Activated CD8-positive, alpha-beta T cell treated with anti-CD3 and anti-CD28 coated beads for 36 hours (primary cell): ENCODE results near the gene SLC8A1. TPM values are rescaled to one million over a fixed set of nuclear protein-coding genes. Genes with fewer than 3 reads are reported as not detected.

Experiments used
- ATAC-seq: fragments of 200-7000 bp; cut with Tn5 transposase; one replicate; pipeline ENCODE4 v1.10.0; 2021; ENCODE audit warnings: mild to moderate bottlenecking, moderate library complexity
- CTCF ChIA-PET: fragments of 350-600 bp; sonication (Branson Sonifier 250); formaldehyde crosslinking; loops from one replicate; lab custom pipeline; 2021; ENCODE audit warnings: antibody characterized with exemption; lab: Charles Lee
- POLR2A ChIA-PET: fragments of 350-600 bp; sonication (Branson Sonifier 250); formaldehyde crosslinking; loops from one replicate; lab custom pipeline; 2021; ENCODE audit warnings: antibody characterized with exemption; lab: Charles Lee
- DNase-seq: peaks from one replicate; pipeline ENCODE4 v3.0.0-alpha.2; 2020
- H3K27ac Mint-ChIP-seq: one replicate; pipeline ENCODE4 v1.8.0; 2021; ENCODE audit warnings: mild to moderate bottlenecking, mixed read lengths
- H3K27me3 Mint-ChIP-seq: one replicate; pipeline ENCODE4 v1.8.0; 2021; ENCODE audit warnings: mixed read lengths
- H3K36me3 Mint-ChIP-seq: one replicate; pipeline ENCODE4 v1.8.0; 2021; ENCODE audit warnings: low read depth, mixed read lengths
- H3K4me1 Mint-ChIP-seq: one replicate; pipeline ENCODE4 v1.8.0; 2021; ENCODE audit warnings: low read depth, mixed read lengths
- H3K4me3 Mint-ChIP-seq: one replicate; pipeline ENCODE4 v1.8.0; 2021; ENCODE audit warnings: mild to moderate bottlenecking, moderate library complexity, mixed read lengths
- H3K9me3 Mint-ChIP-seq: one replicate; pipeline ENCODE4 v1.8.0; 2021; ENCODE audit warnings: mixed read lengths
- intact Hi-C: fragments of 100-400 bp; cut with micrococcal nuclease; formaldehyde crosslinking; loops from one replicate; pipeline ENCODE4 v1.10.0; 2022
- total RNA-seq, 2 experiments: library from RNA; stranded (reverse); gene quantifications; one replicate each; pipeline ENCODE4 v1.2.3, GENCODE V29; 2021
- TF ChIP-seq, protein P1 (sequence below): fragments of 200-600 bp; IDR thresholded peaks from one replicate; pipeline ENCODE4 v1.8.0; 2022; ENCODE audit warnings: antibody characterized with exemption, mild to moderate bottlenecking

Gene SLC8A1
- total RNA-seq, 2 experiments from 2014 or later: 0.23 to 0.34 TPM

DNA sequence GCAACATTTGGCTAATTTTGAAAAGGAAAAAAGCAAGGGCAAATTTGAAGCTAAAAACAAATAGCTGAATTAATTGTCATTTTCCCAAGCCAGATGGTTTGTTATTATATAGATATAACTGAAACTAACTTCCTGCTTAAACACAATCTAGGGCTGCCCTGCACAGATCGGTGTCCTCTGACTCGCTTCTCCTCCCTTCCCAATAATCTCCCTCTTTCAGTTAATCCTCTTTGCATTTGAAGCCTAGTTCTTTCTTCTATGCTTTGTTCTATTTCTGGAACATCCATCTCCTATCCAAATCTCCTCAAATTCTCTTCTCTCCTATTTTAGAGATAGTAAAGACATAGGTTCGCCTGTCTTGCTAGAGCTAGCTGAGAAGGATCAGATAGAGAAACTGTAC is 328.1 kb downstream of the SLC8A1 start:
- peaks cover 1% of the 10 kb centered on the region for H3K27me3 Mint-ChIP-seq
- no peaks in the 10 kb centered on the region for H3K36me3 Mint-ChIP-seq
- ChIA-PET POLR2A (no interaction called here), CTCF (interaction anchor here (1.4 kb wide), 1 partner anchor 11 kb away, joined by 3 read pairs; no protein-coding TSS in a partner anchor)
- no peaks in the 10 kb centered on the region for H3K4me1 Mint-ChIP-seq
- no peaks in the 10 kb centered on the region for H3K9me3 Mint-ChIP-seq
- TF ChIP-seq, protein P1, sequence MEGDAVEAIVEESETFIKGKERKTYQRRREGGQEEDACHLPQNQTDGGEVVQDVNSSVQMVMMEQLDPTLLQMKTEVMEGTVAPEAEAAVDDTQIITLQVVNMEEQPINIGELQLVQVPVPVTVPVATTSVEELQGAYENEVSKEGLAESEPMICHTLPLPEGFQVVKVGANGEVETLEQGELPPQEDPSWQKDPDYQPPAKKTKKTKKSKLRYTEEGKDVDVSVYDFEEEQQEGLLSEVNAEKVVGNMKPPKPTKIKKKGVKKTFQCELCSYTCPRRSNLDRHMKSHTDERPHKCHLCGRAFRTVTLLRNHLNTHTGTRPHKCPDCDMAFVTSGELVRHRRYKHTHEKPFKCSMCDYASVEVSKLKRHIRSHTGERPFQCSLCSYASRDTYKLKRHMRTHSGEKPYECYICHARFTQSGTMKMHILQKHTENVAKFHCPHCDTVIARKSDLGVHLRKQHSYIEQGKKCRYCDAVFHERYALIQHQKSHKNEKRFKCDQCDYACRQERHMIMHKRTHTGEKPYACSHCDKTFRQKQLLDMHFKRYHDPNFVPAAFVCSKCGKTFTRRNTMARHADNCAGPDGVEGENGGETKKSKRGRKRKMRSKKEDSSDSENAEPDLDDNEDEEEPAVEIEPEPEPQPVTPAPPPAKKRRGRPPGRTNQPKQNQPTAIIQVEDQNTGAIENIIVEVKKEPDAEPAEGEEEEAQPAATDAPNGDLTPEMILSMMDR: no peak
- ATAC-seq: no peak
- intact Hi-C loops: no loop called here
- no peak overlapping the region for H3K27ac Mint-ChIP-seq
- no peak overlapping the region for H3K4me3 Mint-ChIP-seq
- no peak for DNase-seq

DNA sequence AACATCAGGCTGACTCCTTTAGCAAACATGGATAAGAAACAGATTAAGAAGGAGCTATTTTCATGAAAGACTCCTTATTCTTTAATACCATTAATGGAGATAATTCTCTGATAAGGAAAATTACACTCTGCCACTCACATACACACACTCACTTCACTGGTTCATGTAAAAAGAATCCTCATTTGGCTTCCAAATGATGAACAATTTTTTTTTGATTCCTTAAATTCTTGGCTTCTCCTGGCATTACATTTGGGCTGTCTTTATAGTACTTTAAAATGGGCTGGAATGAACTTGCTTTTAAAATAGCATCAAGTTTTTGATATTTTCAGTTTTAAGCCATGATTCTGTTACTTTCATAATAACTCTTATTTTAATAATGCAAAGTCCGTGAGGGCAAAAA is 328.6 kb downstream of the SLC8A1 start:
- Mint-ChIP-seq H3K9me3 (no peaks in the 10 kb centered on the region), H3K27ac (no peak overlapping the region), H3K4me3 (no peak overlapping the region), H3K36me3 (no peaks in the 10 kb centered on the region), H3K4me1 (no peaks in the 10 kb centered on the region), H3K27me3 (peaks cover 1% of the 10 kb centered on the region)
- no peak for ATAC-seq
- POLR2A ChIA-PET: no interaction called here
- intact Hi-C loops: no loop called here
- TF ChIP-seq, protein P1: no peak
- CTCF ChIA-PET: interaction anchor here (1.4 kb wide), 1 partner anchor 12 kb away, joined by 3 read pairs; no protein-coding TSS in a partner anchor
- DNase-seq: no peak

DNA sequence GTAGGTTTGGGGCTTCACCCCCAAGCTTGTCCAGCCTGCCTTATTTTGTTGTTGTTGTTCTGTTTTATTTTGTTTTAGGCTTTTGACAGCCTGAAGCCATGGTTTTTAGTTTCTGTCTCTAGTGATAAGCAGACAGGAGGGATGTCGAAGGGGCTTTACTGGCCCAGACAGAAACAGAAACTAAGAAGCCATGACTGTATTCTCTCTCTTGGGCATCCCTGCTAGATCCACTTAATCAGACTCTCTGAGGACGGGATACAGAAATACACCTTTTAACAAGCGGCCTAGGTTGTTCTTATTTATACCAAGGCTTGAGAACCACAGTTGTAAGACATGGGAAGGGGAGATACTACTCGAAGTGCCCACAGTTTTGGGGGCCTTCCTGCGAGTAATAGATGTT is 330.9 kb downstream of the SLC8A1 start:
- no peaks in the 10 kb centered on the region for H3K9me3 Mint-ChIP-seq
- no peak overlapping the region for H3K4me3 Mint-ChIP-seq
- H3K4me1 Mint-ChIP-seq: no peaks in the 10 kb centered on the region
- no peaks in the 10 kb centered on the region for H3K36me3 Mint-ChIP-seq
- ATAC-seq (no peak), DNase-seq (no peak)
- peaks cover 1% of the 10 kb centered on the region for H3K27me3 Mint-ChIP-seq
- intact Hi-C loops: no loop called here
- H3K27ac Mint-ChIP-seq: no peak overlapping the region
- TF ChIP-seq, protein P1: no peak
- POLR2A ChIA-PET: no interaction called here
- CTCF ChIA-PET: no interaction called here

DNA sequence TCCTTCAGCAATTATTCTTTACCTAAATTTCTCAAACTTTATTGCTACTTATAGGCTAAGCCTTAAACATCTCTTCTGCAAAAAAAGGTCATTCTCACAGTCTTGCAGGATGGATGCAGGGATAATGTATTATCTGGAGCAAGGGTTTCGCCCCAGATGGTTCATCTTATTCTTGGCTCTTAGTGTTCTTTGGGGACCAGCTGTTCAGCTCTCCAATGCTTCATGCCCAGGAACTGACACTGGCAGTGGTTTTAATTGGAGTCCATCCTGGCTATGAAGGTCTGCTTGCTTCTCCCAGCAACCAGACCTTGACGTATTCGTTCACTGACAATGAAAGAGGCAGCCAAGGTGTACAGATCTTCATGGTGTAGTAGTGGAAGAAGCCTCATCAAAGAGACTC is 331.9 kb downstream of the SLC8A1 start:
- POLR2A ChIA-PET: no interaction called here
- DNase-seq (no peak), ATAC-seq (no peak)
- intact Hi-C loops: no loop called here
- Mint-ChIP-seq H3K9me3 (no peaks in the 10 kb centered on the region), H3K27me3 (peaks cover 1% of the 10 kb centered on the region), H3K4me1 (no peaks in the 10 kb centered on the region), H3K4me3 (no peak overlapping the region), H3K36me3 (no peaks in the 10 kb centered on the region), H3K27ac (no peak overlapping the region)
- TF ChIP-seq, protein P1: no peak
- CTCF ChIA-PET: no interaction called here

DNA sequence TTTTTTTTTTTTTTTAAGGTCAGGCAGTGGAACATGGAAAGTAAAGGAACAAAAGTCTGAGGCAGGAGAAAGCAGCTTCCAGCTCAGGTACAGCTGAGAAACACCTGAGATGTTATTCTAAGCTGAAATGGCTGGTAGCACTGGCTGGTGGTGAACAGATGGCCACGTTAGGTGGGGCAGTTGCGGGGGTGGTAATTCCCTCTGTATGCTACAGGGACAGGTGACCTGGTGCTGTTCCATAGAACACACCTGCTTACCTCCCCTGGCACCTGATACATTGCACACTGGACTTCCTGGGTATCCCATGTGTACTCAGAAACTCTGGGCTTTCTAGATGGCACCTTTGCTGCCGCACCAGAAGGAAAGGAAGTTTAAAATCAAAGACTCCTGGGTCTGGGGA is 333.3 kb downstream of the SLC8A1 start:
- no peaks in the 10 kb centered on the region for H3K4me1 Mint-ChIP-seq
- DNase-seq: no peak
- POLR2A ChIA-PET: no interaction called here
- no peaks in the 10 kb centered on the region for H3K27me3 Mint-ChIP-seq
- no peak overlapping the region for H3K27ac Mint-ChIP-seq
- H3K4me3 Mint-ChIP-seq: no peak overlapping the region
- no peaks in the 10 kb centered on the region for H3K36me3 Mint-ChIP-seq
- intact Hi-C loops: no loop called here
- no peaks in the 10 kb centered on the region for H3K9me3 Mint-ChIP-seq
- CTCF ChIA-PET: no interaction called here
- TF ChIP-seq, protein P1: no peak
- ATAC-seq: no peak
